ENCODE data around the gene ITFG1. TPM values are rescaled to one million over a fixed set of nuclear protein-coding genes. Genes with fewer than 3 reads are reported as not detected.

Gene ITFG1
- total and polyA plus RNA-seq, 9 of the 15 experiments (the other 6 are each of a cell fraction or from before 2014, with no cell fraction given), result 17.1 to 83.5 (median 35.8) TPM

- TF ChIP-seq ARID4B (CRISPR knock-in tag; IDR thresholded peaks at IDR 0.05) (0 out of 2 replicates have a peak, but pooled peaks have one; percentile 13), NR4A1 (CRISPR knock-in tag; IDR thresholded peaks at IDR 0.05) (no peak), NR4A1 (tag; IDR thresholded peaks at IDR 0.05) (peak; percentile 72), SAFB (IDR thresholded peaks at IDR 0.05; ENCODE audit: borderline replicate concordance, low read depth, low read length) (0 out of 2 replicates have a peak, but pooled peaks have one; percentile 49), KDM5B (IDR thresholded peaks at IDR 0.05; ENCODE audit: insufficient replicate concordance, low read depth, low read length) (peak; percentile 68), REST (IDR thresholded peaks at IDR 0.05; ENCODE audit: borderline replicate concordance) (peak; percentile 13; the same call in 1 of the 2 replicates), REST (CRISPR knock-in tag; IDR thresholded peaks at IDR 0.05; ENCODE audit: low read depth) (no peak), RAD21 (CRISPR knock-in tag; conservative IDR thresholded peaks at IDR 0.05 in 1 of 2, IDR thresholded peaks at IDR 0.05 in 1 of 2) (peak; percentile 11 to 38; a peak in 2 of 4 replicates), XRCC3 (IDR thresholded peaks at IDR 0.05) (no peak)
These were observed 316.9 kb downstream of the ITFG1 start, which contains the start of gene NETO2 (continued) for GRCh38 chr16:47143677-47144558.
